ENCODE results near the gene FAM83F.
"Not testable (repeated sequence)": the region's sequence is repeated elsewhere in the genome, so short reads cannot be mapped to it uniquely, and the experiment has no call there.

The FAM83F gene

GRCh38 chr22:39994566-39995392 is at the start of gene FAM83F:
FAM83F (plus strand) TSS chr22:39994954; CDS start chr22:39995043, 89 bp downstream.
- H3K9ac ChIP-seq (ENCODE audit: low read depth, low read length): peak within 1 kb of the TSS; percentile 41; the same call in 1 of the 2 replicates
- peaks cover 43% of the 10 kb centered on the region for H3K4me1 ChIP-seq (ENCODE audit: control insufficient read depth, insufficient read depth, low read length)
- peak within 1 kb of the TSS; percentile 70 for H3K4me3 ChIP-seq (ENCODE audit: low read depth, low read length)
- H3K9me3 ChIP-seq (ENCODE audit: control insufficient read depth, insufficient read depth, low read length): no peaks in the 10 kb centered on the region
- H3K27me3 ChIP-seq (ENCODE audit: control insufficient read depth, insufficient read depth, low read length): peaks cover 21% of the 10 kb centered on the region
- peaks cover 7% of the 10 kb centered on the region for H3K36me3 ChIP-seq (ENCODE audit: control insufficient read depth, insufficient read depth, low read length)
- H3K27ac ChIP-seq (ENCODE audit: low read depth, low read length): peak within 1 kb of the TSS; percentile 32

GRCh38 chr22:39946126-39946502 is 48.6 kb upstream of the FAM83F start:
- no peaks in the 10 kb centered on the region for H3K27me3 ChIP-seq (ENCODE audit: control insufficient read depth, insufficient read depth, low read length)
- no peak overlapping the region for H3K27ac ChIP-seq (ENCODE audit: low read depth, low read length)
- no peak overlapping the region for H3K9ac ChIP-seq (ENCODE audit: low read depth, low read length)
- no peaks in the 10 kb centered on the region for H3K9me3 ChIP-seq (ENCODE audit: control insufficient read depth, insufficient read depth, low read length)
- no peaks in the 10 kb centered on the region for H3K36me3 ChIP-seq (ENCODE audit: control insufficient read depth, insufficient read depth, low read length)
- H3K4me3 ChIP-seq (ENCODE audit: low read depth, low read length): no peak overlapping the region
- peaks cover 54% of the 10 kb centered on the region for H3K4me1 ChIP-seq (ENCODE audit: control insufficient read depth, insufficient read depth, low read length)

GRCh38 chr22:39946503-39947219 is 48.1 kb upstream of the FAM83F start:
- H3K27me3 ChIP-seq (ENCODE audit: control insufficient read depth, insufficient read depth, low read length): no peaks in the 10 kb centered on the region
- no peak overlapping the region for H3K27ac ChIP-seq (ENCODE audit: low read depth, low read length)

GRCh38 chr22:39947220-39948216 is 47.2 kb upstream of the FAM83F start:
- Histone ChIP-seq H3K27me3 (ENCODE audit: control insufficient read depth, insufficient read depth, low read length) (no peaks in the 10 kb centered on the region), H3K4me1 (ENCODE audit: control insufficient read depth, insufficient read depth, low read length) (peaks cover 43% of the 10 kb centered on the region), H3K27ac (ENCODE audit: low read depth, low read length) (no peak overlapping the region), H3K36me3 (ENCODE audit: control insufficient read depth, insufficient read depth, low read length) (no peaks in the 10 kb centered on the region), H3K4me3 (ENCODE audit: low read depth, low read length) (no peak overlapping the region), H3K9me3 (ENCODE audit: control insufficient read depth, insufficient read depth, low read length) (no peaks in the 10 kb centered on the region), H3K9ac (ENCODE audit: low read depth, low read length) (no peak overlapping the region)

More at GRCh38 chr22:39946503-39947219, 48.1 kb upstream of the FAM83F start:
- H3K9ac ChIP-seq (ENCODE audit: low read depth, low read length): no peak overlapping the region
- no peaks in the 10 kb centered on the region for H3K36me3 ChIP-seq (ENCODE audit: control insufficient read depth, insufficient read depth, low read length)
- peaks cover 49% of the 10 kb centered on the region for H3K4me1 ChIP-seq (ENCODE audit: control insufficient read depth, insufficient read depth, low read length)
- H3K4me3 ChIP-seq (ENCODE audit: low read depth, low read length): no peak overlapping the region
- no peaks in the 10 kb centered on the region for H3K9me3 ChIP-seq (ENCODE audit: control insufficient read depth, insufficient read depth, low read length)

GRCh38 chr22:39949964-39950737 is 44.6 kb upstream of the FAM83F start:
- Histone ChIP-seq H3K4me1 (ENCODE audit: control insufficient read depth, insufficient read depth, low read length) (peaks cover 23% of the 10 kb centered on the region), H3K9me3 (ENCODE audit: control insufficient read depth, insufficient read depth, low read length) (no peaks in the 10 kb centered on the region), H3K36me3 (ENCODE audit: control insufficient read depth, insufficient read depth, low read length) (no peaks in the 10 kb centered on the region), H3K27me3 (ENCODE audit: control insufficient read depth, insufficient read depth, low read length) (no peaks in the 10 kb centered on the region), H3K9ac (ENCODE audit: low read depth, low read length) (no peak overlapping the region), H3K27ac (ENCODE audit: low read depth, low read length) (no peak overlapping the region), H3K4me3 (ENCODE audit: low read depth, low read length) (no peak overlapping the region)

- H3K27ac ChIP-seq (ENCODE audit: low read depth, low read length): not testable (repeated sequence)
Observed at GRCh38 chr22:39951603-39952293, 43.0 kb upstream of the FAM83F start.

GRCh38 chr22:39952347-39952746 is 42.4 kb upstream of the FAM83F start:
- Histone ChIP-seq H3K4me3 (ENCODE audit: low read depth, low read length) (no peak overlapping the region), H3K27me3 (ENCODE audit: control insufficient read depth, insufficient read depth, low read length) (no peaks in the 10 kb centered on the region), H3K9me3 (ENCODE audit: control insufficient read depth, insufficient read depth, low read length) (no peaks in the 10 kb centered on the region), H3K9ac (ENCODE audit: low read depth, low read length) (no peak overlapping the region), H3K36me3 (ENCODE audit: control insufficient read depth, insufficient read depth, low read length) (no peaks in the 10 kb centered on the region), H3K4me1 (ENCODE audit: control insufficient read depth, insufficient read depth, low read length) (peaks cover 6% of the 10 kb centered on the region), H3K27ac (ENCODE audit: low read depth, low read length) (no peak overlapping the region)

More at GRCh38 chr22:39951603-39952293, 43.0 kb upstream of the FAM83F start:
- H3K4me1 ChIP-seq (ENCODE audit: control insufficient read depth, insufficient read depth, low read length); H3K9me3 ChIP-seq (ENCODE audit: control insufficient read depth, insufficient read depth, low read length); H3K4me3 ChIP-seq (ENCODE audit: low read depth, low read length); H3K9ac ChIP-seq (ENCODE audit: low read depth, low read length); H3K36me3 ChIP-seq (ENCODE audit: control insufficient read depth, insufficient read depth, low read length); H3K27me3 ChIP-seq (ENCODE audit: control insufficient read depth, insufficient read depth, low read length): not testable (repeated sequence)

GRCh38 chr22:39953101-39953500 is 41.7 kb upstream of the FAM83F start:
- H3K9ac ChIP-seq (ENCODE audit: low read depth, low read length): no peak overlapping the region
- H3K9me3 ChIP-seq (ENCODE audit: control insufficient read depth, insufficient read depth, low read length): no peaks in the 10 kb centered on the region
- H3K36me3 ChIP-seq (ENCODE audit: control insufficient read depth, insufficient read depth, low read length): no peaks in the 10 kb centered on the region
- H3K4me3 ChIP-seq (ENCODE audit: low read depth, low read length): no peak overlapping the region
- H3K4me1 ChIP-seq (ENCODE audit: control insufficient read depth, insufficient read depth, low read length): peaks cover 6% of the 10 kb centered on the region
- H3K27me3 ChIP-seq (ENCODE audit: control insufficient read depth, insufficient read depth, low read length): no peaks in the 10 kb centered on the region
- no peak overlapping the region for H3K27ac ChIP-seq (ENCODE audit: low read depth, low read length)

GRCh38 chr22:39954584-39955055 is 40.1 kb upstream of the FAM83F start:
- Histone ChIP-seq H3K9me3 (ENCODE audit: control insufficient read depth, insufficient read depth, low read length) (no peaks in the 10 kb centered on the region), H3K9ac (ENCODE audit: low read depth, low read length) (no peak overlapping the region), H3K27ac (ENCODE audit: low read depth, low read length) (no peak overlapping the region), H3K27me3 (ENCODE audit: control insufficient read depth, insufficient read depth, low read length) (no peaks in the 10 kb centered on the region), H3K36me3 (ENCODE audit: control insufficient read depth, insufficient read depth, low read length) (no peaks in the 10 kb centered on the region), H3K4me3 (ENCODE audit: low read depth, low read length) (no peak overlapping the region), H3K4me1 (ENCODE audit: control insufficient read depth, insufficient read depth, low read length) (peaks cover 7% of the 10 kb centered on the region)
